ENCODE measurements around the gene INO80D. TPM values are rescaled to one million over a fixed set of nuclear protein-coding genes. Genes with fewer than 3 reads are reported as not detected.

INO80D gene
- total RNA-seq, 6 experiments from 2014 or later, result 5.2 to 9.0 (median 8.2) TPM

DNA sequence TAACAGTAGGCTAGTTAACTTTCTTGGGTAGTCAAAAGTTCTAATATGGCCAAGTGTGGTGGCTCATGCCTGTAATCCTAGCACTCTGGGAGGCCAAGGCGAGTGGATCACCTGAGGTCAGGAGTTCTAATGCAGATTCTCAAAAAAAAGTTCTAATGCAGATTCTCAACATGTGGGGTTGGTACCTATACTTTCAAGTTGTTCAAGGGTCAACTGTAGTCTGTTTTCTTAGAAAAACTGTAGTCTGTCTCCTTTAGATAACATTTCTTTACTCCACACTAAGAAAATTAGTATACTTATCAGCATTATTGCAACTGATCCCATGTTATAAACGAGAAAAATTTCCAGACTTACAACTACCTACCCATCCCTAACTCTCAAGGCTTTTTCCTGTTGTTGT, 16.6 kb downstream of the INO80D start:
- H3K27me3 ChIP-seq, result no peaks in the 10 kb centered on the region
- H3K4me1 ChIP-seq, result no peaks in the 10 kb centered on the region
- H3K27ac ChIP-seq, result no peak overlapping the region
- H3K4me3 ChIP-seq, result no peak overlapping the region
- 81% methylated on average over 2 of the region's 2 CpGs for WGBS (ENCODE audit: insufficient coverage, low coverage, low lambda C conversion rate, missing lambda C conversion rate)
- no peak for TF ChIP-seq POLR2A (IDR thresholded peaks at IDR 0.05)
- TF ChIP-seq, protein P1, sequence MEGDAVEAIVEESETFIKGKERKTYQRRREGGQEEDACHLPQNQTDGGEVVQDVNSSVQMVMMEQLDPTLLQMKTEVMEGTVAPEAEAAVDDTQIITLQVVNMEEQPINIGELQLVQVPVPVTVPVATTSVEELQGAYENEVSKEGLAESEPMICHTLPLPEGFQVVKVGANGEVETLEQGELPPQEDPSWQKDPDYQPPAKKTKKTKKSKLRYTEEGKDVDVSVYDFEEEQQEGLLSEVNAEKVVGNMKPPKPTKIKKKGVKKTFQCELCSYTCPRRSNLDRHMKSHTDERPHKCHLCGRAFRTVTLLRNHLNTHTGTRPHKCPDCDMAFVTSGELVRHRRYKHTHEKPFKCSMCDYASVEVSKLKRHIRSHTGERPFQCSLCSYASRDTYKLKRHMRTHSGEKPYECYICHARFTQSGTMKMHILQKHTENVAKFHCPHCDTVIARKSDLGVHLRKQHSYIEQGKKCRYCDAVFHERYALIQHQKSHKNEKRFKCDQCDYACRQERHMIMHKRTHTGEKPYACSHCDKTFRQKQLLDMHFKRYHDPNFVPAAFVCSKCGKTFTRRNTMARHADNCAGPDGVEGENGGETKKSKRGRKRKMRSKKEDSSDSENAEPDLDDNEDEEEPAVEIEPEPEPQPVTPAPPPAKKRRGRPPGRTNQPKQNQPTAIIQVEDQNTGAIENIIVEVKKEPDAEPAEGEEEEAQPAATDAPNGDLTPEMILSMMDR (IDR thresholded peaks at IDR 0.05), result no peak
- no peaks in the 10 kb centered on the region for H3K36me3 ChIP-seq
- no peak for ATAC-seq
- intact Hi-C loops (cut with DNase I), result no loop called here
- DNase-seq, result no peak
- H3K9me3 ChIP-seq, result no peaks in the 10 kb centered on the region

DNA sequence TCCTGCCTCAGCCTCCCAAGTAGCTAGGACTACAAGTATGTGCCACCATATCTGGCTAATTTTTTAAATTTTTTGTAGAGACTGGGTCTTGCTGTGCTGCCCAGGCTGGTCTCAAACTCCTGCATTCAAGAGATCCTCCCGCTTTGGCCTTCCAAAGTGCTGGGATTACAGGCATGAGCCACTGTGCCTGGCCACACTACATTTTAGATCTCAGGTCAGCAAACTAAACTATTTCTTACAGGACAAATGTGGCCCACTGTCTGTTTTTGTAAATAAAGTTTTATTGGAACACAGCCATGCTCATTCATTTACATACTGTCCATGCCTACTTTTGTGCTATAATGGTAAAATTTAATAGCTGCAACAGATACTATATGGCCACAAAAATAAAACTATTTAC, 17.8 kb downstream of the INO80D start:
- intact Hi-C loops (cut with DNase I), result no loop called here
- H3K9me3 ChIP-seq, result no peaks in the 10 kb centered on the region

DNA sequence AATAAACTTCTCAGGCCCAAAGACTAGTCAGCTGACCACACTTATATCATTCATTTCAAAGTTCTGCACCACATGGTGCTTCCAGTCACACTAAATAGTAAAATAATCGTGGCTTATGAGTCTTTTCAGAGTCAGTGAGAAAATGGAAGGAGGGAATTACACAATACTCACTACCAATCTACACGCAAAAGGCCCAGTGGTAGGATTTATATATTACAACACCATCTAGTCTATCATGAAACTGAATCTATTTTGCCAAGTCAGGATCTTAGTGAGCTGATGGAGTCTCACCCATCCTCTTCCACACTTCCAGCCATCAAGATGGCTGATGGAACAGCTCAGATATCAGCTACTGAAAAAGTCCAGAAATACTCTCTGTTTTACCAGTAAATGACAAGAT, 21.9 kb downstream of the INO80D start:
- peaks cover 0 to 19% (median 0%) of the 10 kb centered on the region in 4 donors for H3K36me3 ChIP-seq
- DNase-seq (no peak), ATAC-seq (peak in 1 of 4 donors; percentile 24)
- WGBS (ENCODE audit: insufficient coverage, low coverage, low lambda C conversion rate, missing lambda C conversion rate), result 57% methylated on average over 2 of the region's 2 CpGs
- H3K27ac ChIP-seq, result no peak overlapping the region
- no peaks in the 10 kb centered on the region for H3K27me3 ChIP-seq
- no peaks in the 10 kb centered on the region for H3K4me1 ChIP-seq
- intact Hi-C loops (cut with DNase I), result no loop called here
- H3K4me3 ChIP-seq, result no peak overlapping the region
- no peaks in the 10 kb centered on the region for H3K9me3 ChIP-seq
- TF ChIP-seq POLR2A (IDR thresholded peaks at IDR 0.05), result no peak
- TF ChIP-seq, protein P1 (IDR thresholded peaks at IDR 0.05), result no peak

More for the DNA sequence above, 17.8 kb downstream of the INO80D start:
- TF ChIP-seq, protein P1 (IDR thresholded peaks at IDR 0.05), result no peak
- TF ChIP-seq POLR2A (IDR thresholded peaks at IDR 0.05), result no peak
- Histone ChIP-seq H3K36me3 (peaks cover 0 to under 1% (median 0%) of the 10 kb centered on the region in 4 donors), H3K4me1 (no peaks in the 10 kb centered on the region), H3K27me3 (no peaks in the 10 kb centered on the region), H3K27ac (no peak overlapping the region), H3K4me3 (no peak overlapping the region)
- 80% methylated on average over 1 of the region's 1 CpG for WGBS (ENCODE audit: insufficient coverage, low coverage, low lambda C conversion rate, missing lambda C conversion rate)
- ATAC-seq (no peak), DNase-seq (no peak)

DNA sequence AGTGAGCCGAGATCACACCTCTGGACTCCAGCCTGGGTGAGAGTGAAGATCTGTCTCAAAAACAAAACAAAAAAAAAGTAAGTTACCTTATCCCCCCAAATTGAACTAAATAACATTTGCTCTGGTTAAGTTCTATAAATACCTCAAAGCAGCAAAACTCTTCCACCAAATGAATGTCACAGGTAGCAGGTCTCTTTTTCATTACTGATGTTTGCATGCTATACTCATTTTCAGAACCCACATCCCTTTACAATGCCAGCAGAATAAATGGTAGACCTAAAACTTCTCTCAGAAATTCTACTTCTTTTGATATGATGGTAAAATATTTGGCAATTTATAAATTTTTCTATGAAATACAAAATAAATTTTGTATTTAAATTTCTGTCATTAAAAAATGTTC, 22.3 kb downstream of the INO80D start:
- intact Hi-C loops (cut with DNase I), result no loop called here
- no peaks in the 10 kb centered on the region for H3K9me3 ChIP-seq

More for the DNA sequence above, 22.3 kb downstream of the INO80D start:
- Histone ChIP-seq H3K4me1 (no peaks in the 10 kb centered on the region), H3K4me3 (no peak overlapping the region), H3K27ac (no peak overlapping the region), H3K27me3 (no peaks in the 10 kb centered on the region), H3K36me3 (peaks cover 0 to 19% (median 0%) of the 10 kb centered on the region in 4 donors)
- 100% methylated on average over 1 of the region's 1 CpG for WGBS (ENCODE audit: insufficient coverage, low coverage, low lambda C conversion rate, missing lambda C conversion rate)
- no peak for ATAC-seq
- TF ChIP-seq POLR2A (IDR thresholded peaks at IDR 0.05), result no peak
- TF ChIP-seq, protein P1 (IDR thresholded peaks at IDR 0.05), result no peak
- no peak for DNase-seq
